Measurements from ENCODE around the gene TELO2. TPM values are rescaled to one million over a fixed set of nuclear protein-coding genes. Genes with fewer than 3 reads are reported as not detected.

The TELO2 gene
- total and polyA plus RNA-seq, 2 donors (not counting 3 experiments of a cell fraction or from before 2014, with no cell fraction given) = 30.7 to 61.6 TPM

DNA sequence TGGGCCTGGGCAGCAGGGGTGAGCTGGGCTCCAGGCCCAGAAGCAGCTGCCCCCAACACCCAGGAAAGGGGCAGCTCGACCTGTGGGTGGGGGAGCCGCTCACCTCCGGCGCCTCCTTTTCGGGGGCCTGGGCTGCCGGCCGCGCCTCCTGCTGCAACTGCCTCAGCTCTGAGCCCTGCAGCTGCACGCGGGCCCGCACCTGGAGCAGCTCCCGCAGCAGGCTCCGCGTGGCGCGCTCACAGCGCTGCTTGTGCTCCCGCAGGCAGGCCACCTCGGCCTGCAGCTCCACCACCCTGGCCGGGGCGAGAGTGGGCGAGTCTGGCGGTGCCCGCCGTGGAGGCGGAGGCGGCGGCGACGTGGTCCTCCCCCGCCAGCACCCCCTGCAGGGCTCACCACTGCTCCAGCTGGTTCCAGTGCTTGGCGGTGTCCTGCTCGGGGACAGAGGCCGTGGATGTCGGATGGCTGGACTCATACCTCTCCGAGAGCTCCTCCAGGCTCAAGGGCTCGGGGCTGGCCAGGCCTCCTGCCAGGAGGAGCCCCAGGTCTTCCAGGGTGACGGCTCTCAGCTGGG, 49.7 kb upstream of the TELO2 start:
- Histone ChIP-seq H3K27ac (ENCODE audit: insufficient read depth, low read depth, low read length) (no peak overlapping the region), H3K4me3 (replicated peaks in 1 of 3; ENCODE audit: insufficient read depth in 1 of 3, low read depth in 1 of 3, low read length in 3 of 3) (no peak overlapping the region), H4K20me1 (replicated peaks; ENCODE audit: control insufficient read depth, extremely low read depth, insufficient read depth, low read length) (no peaks in the 10 kb centered on the region), H3K9ac (replicated peaks; ENCODE audit: extremely low read depth, insufficient read depth, low read length) (no peak overlapping the region), H3K9me1 (replicated peaks; ENCODE audit: control insufficient read depth, extremely low read depth, insufficient read depth, low read length) (no peaks in the 10 kb centered on the region), H3K27me3 (ENCODE audit: control insufficient read depth in 2 of 2, insufficient read depth in 2 of 2, low read length in 2 of 2) (no peaks in the 10 kb centered on the region), H3K4me2 (ENCODE audit: insufficient read depth, low read length) (no peak overlapping the region), H3K4me1 (ENCODE audit: control insufficient read depth, extremely low read depth, insufficient read depth, low read length) (no peaks in the 10 kb centered on the region), H2AFZ (ENCODE audit: low read depth, low read length) (no peak overlapping the region), H3K79me2 (ENCODE audit: control insufficient read depth, insufficient read depth, low read length) (no peaks in the 10 kb centered on the region), H3K36me3 (ENCODE audit: control insufficient read depth in 2 of 2, extremely low read depth in 1 of 2, insufficient read depth in 2 of 2, low read length in 2 of 2) (peaks cover 0 to 14% of the 10 kb centered on the region in 2 experiments), H3K9me3 (replicated peaks; ENCODE audit: control insufficient read depth, insufficient read depth, low read length) (no peaks in the 10 kb centered on the region)
- DNase-seq (ENCODE audit: low read depth, low spot score) (no peak), FAIRE-seq (no peak)
- intact Hi-C loops (cut with micrococcal nuclease) (no loop called here), dilution Hi-C loops (cut with MboI; ENCODE audit: extremely low pct_ligation_motif_present, low sequenced_read_pairs) (no loop called here)
- ChIA-PET POLR2A (no interaction called here), CTCF (interaction anchor here (2.0 kb wide), 1 partner anchor 143 kb away, joined by 5 read pairs; no protein-coding TSS in a partner anchor)
- TF ChIP-seq POLR2AphosphoS5 (IDR thresholded peaks at IDR 0.05; ENCODE audit: insufficient read depth, low read depth, low read length) (no peak), MYC (IDR thresholded peaks at IDR 0.05; ENCODE audit: low read depth, low read length) (no peak), FOS (IDR thresholded peaks at IDR 0.05; ENCODE audit: borderline replicate concordance, insufficient read depth, low read length) (no peak), EZH2 (IDR thresholded peaks at IDR 0.05; ENCODE audit: borderline replicate concordance, low read depth, low read length, severe bottlenecking) (no peak), POLR2A (IDR thresholded peaks at IDR 0.05; ENCODE audit: low read depth, low read length) (no peak), GATA2 (IDR thresholded peaks at IDR 0.05; ENCODE audit: insufficient read depth, insufficient read length, low read depth, low read length) (no peak), JUN (IDR thresholded peaks at IDR 0.05; ENCODE audit: borderline replicate concordance, insufficient read depth, insufficient read length, low read depth) (no peak)
- TF ChIP-seq, protein P1, sequence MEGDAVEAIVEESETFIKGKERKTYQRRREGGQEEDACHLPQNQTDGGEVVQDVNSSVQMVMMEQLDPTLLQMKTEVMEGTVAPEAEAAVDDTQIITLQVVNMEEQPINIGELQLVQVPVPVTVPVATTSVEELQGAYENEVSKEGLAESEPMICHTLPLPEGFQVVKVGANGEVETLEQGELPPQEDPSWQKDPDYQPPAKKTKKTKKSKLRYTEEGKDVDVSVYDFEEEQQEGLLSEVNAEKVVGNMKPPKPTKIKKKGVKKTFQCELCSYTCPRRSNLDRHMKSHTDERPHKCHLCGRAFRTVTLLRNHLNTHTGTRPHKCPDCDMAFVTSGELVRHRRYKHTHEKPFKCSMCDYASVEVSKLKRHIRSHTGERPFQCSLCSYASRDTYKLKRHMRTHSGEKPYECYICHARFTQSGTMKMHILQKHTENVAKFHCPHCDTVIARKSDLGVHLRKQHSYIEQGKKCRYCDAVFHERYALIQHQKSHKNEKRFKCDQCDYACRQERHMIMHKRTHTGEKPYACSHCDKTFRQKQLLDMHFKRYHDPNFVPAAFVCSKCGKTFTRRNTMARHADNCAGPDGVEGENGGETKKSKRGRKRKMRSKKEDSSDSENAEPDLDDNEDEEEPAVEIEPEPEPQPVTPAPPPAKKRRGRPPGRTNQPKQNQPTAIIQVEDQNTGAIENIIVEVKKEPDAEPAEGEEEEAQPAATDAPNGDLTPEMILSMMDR (IDR thresholded peaks at IDR 0.05; ENCODE audit: extremely low read depth in 1 of 2, insufficient read depth in 1 of 2, low read depth in 1 of 2, low read length in 2 of 2) = no peak
- TF ChIP-seq, protein P2, sequence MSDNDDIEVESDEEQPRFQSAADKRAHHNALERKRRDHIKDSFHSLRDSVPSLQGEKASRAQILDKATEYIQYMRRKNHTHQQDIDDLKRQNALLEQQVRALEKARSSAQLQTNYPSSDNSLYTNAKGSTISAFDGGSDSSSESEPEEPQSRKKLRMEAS (IDR thresholded peaks at IDR 0.05; ENCODE audit: insufficient read depth, insufficient read length) = no peak
- no TSS peak for BruUV-seq (replicated peaks)

All from endothelial cell of umbilical vein (primary cell).